ENCODE data around the gene HOXA1.

HOXA1 gene

DNA sequence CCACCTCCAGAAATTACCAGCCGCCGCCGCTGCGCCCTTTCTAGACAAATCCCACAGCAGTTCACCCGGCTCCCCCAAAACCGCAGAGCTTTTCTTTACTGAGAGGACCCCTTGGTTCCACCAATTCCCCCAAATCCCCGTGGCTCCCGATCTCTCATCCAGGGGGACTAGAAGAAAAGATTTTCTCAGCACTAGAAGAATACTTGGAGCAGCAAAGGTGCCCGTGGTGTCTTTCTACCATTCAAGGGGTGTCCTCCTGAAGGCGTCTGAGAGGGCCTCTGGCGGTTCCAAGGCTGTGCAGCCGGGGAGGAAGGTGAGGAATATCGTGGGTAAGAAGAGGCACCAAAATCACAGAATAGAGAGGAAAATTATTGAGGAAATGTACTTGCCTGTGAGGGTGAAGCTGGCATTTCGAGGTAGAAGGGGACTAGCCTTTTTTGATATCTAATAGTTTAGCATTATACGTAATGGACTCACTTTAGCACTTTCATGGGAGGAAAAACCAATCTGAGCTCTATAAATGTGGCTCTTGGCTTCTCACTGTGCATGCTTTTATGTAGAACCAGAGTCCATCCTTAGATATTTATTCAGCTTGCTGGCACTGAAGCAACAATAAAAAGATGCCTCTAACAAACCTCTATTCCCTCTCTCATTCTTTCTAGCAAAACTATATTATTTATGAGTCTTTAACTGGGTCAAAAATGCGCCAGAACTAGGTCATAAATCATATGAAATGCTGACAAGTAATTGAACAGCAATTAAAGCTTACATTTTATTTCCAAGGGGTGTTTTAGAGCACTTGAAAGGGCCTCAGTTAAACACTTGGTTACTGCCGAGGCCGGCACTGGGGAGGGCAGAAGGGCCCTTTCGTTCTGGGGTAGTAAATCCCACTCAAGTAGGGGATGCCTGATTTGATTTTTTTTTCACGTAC is 20.5 kb upstream of the HOXA1 start:
- DNase-seq: no peak

DNA sequence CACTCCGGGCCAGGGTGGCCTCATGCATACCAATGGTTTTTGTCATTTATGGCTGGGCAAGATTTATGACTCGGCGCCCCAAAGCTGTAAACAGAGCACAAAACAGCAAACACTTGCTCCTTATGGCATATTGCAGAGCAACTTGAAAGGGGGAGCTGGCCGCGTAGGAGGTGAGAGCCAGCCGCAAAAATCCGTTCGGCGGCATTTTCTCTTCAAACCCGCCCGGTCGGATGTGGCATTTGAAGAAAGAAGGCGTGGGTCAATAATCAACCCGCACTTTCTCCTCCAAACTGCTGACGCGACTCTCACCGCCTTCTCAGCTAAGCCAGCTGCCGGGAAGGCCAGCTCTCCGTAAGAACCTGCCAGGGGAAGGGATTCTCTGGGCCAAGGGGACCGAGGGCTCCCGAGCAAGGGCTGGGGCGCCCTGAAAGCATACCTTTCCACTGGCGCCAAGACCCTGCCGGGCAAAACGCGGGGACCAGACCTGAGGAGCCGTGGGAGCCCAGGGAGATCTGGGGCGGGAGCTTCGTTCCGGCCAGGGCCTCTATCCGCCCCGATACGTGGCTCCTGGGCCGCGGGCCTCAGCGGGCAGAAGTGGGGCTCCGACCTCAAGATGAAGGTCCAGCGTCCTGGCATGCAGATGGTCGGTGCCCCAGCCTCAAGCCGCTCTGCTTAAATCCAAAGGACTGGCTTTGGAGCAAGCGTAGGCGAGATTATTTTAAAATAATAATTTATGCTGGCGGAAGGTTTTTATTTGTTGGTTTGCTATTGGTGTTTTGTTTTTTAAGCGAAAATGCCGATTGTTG is 19.6 kb upstream of the HOXA1 start:
- no peak for DNase-seq

GRCh38 chr7:27114881-27115220 is 19.1 kb upstream of the HOXA1 start:
- no peak for DNase-seq

DNA sequence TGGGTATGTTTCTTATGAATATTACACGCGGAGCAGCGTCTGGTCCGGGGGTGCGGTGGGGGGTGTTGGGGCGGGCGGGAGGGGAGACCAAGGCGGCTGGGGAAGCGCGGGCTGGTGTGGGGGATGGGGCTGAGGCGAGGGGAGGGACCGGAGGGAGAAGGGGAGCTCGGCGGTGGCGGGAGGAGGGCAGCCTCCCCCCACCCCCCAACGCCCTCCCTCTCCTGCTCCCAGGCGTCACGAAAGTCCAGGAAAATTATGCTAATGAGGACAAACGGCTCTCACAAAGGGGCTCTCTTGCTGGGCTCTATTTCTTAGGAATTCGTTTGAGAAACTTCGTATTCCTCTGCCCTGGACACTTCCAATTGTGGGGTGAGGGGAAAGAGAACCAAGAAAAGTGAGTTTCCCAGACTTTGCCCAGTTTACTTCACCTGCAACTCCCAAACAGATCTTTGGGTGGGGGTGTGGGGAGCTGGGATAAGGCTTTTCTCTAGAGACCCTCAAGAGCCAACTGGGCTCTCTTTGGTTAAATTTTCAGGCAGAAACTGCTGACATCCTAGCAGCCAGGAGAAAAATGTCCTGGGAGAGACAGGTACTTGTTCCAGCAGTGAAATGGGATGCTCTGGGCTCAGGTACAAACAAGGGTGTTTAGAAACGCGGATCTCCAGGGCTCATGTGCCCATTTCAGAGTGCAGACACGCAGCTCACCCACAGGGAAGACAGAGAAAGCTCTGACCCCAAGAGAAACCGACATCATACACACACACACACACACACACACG is 18.4 kb upstream of the HOXA1 start:
- no peak for DNase-seq

- DNase-seq: no peak
Measured at GRCh38 chr7:27112955-27113949, 17.5 kb upstream of the HOXA1 start.

DNA sequence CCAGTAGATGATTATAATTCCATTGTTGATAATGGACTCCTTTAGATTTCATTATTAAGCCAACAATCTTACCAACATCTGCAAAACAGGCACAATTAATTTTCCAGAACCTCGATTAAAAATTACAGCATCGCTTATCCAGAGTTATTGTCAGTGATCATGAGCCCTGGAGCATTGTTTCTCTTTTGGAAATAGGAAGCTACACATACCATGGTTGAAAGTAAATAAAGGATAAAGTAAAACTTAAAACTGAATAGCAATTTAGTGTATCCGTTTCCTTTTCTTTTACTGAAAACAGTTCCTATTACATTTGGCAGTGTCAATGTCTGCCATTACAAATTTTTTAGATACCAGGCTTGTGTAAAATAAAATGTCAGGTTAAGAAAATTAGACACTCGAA is 16.6 kb upstream of the HOXA1 start:
- DNase-seq: no peak

GRCh38 chr7:27111751-27112277 is 16.0 kb upstream of the HOXA1 start:
- DNase-seq: no peak

DNA sequence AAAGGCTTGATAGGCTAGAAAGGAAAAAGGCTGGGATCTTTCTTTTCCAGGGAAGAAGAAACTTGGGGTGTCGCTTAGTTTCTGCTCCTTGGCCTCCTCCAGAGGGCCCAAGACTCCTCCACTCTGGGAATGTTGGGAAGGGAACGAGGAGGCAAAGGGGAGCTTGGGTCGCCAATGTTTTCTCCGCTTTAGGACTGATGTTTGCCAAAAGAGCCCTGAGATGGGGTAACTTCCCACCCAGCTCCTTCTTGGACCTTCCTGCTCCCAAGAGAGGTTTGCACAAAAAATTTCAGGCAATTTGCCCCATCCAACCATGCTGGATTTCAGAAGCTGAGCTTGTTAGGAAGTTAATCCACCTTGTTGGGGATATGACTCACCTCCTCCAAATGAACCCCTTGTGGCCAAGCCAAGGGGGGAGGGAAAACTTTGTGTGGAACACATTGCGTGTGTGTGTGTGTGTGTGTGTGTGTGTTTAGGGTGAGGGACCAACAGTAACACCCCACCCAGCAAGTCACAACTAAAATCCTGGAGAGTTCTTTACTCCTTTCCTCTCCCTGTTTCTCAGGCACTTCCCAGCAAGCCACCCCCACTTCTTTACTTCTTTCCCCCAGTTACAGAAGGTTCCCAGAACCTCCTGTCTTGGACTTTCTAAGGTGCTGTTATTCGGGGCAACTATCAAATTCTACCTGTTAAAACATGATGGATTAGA is 15.4 kb upstream of the HOXA1 start:
- DNase-seq: no peak

GRCh38 chr7:27110186-27111031 is 14.6 kb upstream of the HOXA1 start:
- DNase-seq: peak; percentile 84

GRCh38 chr7:27109466-27110185 is 13.8 kb upstream of the HOXA1 start:
- no peak for DNase-seq

- no peak for DNase-seq
Measured at GRCh38 chr7:27108390-27109127, 12.8 kb upstream of the HOXA1 start.

GRCh38 chr7:27107391-27108381 is 11.9 kb upstream of the HOXA1 start:
- DNase-seq: no peak

- no peak for DNase-seq
Measured at GRCh38 chr7:27106901-27107240, 11.1 kb upstream of the HOXA1 start.

- no peak for DNase-seq
Measured at GRCh38 chr7:27106181-27106900, 10.5 kb upstream of the HOXA1 start.

GRCh38 chr7:27105301-27106031 is 9.7 kb upstream of the HOXA1 start:
- DNase-seq: no peak
